ENCODE measurements around the gene MOV10L1.

- TF ChIP-seq CTCF (conservative IDR thresholded peaks at IDR 0.05; ENCODE audit: low read depth, low read length) (no peak), EZH2 (IDR thresholded peaks at IDR 0.05; ENCODE audit: low read length, unreplicated experiment) (no peak)
These were observed 48.3 kb upstream of the MOV10L1 start for GRCh38 chr22:50041361-50042065.
